Tibial artery (tissue), 4 donors: ENCODE results near the gene TTC34.

Source experiments
- DNase-seq, 2 donors: peaks; one replicate each; pipeline ENCODE4 v3.0.0-alpha.2; 2019
- H3K27ac ChIP-seq, 2 donors: fragments of 200-600 bp; sonication (generic) in 1 of 2; 1 replicate in 1 of 2; 2 replicates in 1 of 2; pipeline ENCODE4 v1.5.1; 2018 to 2019; ENCODE audit warnings: mild to moderate bottlenecking in 1 of 2
- H3K27me3 ChIP-seq, 2 donors: fragments of 200-600 bp; sonication (generic) in 1 of 2; one replicate each; pipeline versions ENCODE4 v1.5.1 to v1.6.0; 2016 to 2019
- H3K36me3 ChIP-seq, 3 donors: fragments of 200-600 bp; sonication (generic) in 2 of 3; one replicate each; pipeline ENCODE4 v1.5.1; 2016 to 2019; ENCODE audit warnings: mild to moderate bottlenecking in 2 of 3
- H3K4me1 ChIP-seq, 4 donors: fragments of 200-600 bp; sonication (generic) in 2 of 4; 1 replicate in 3 of 4; 2 replicates in 1 of 4; pipeline ENCODE4 v1.5.1; 2016 to 2019
- H3K4me3 ChIP-seq, 2 donors: fragments of 200-600 bp; sonication (generic) in 1 of 2; 1 replicate in 1 of 2; 2 replicates in 1 of 2; pipeline ENCODE4 v1.5.1; 2018 to 2019; ENCODE audit warnings: mild to moderate bottlenecking in 2 of 2
- H3K9me3 ChIP-seq, 3 donors: fragments of 200-600 bp; sonication (generic) in 1 of 3; one replicate each; pipeline ENCODE4 v1.5.1; 2016 to 2019
- intact Hi-C: fragments of 100-400 bp; cut with DNase I; formaldehyde crosslinking; loops from one replicate; pipeline ENCODE4 v1.15.0; 2023; ENCODE audit warnings: low total_unique reads
- TF ChIP-seq, protein P1 (sequence below), 2 experiments: fragments of 200-600 bp in 1 of 2; fragments of 450-650 bp in 1 of 2; IDR thresholded peaks; one replicate each; pipeline ENCODE4 v1.5.1; 2017 to 2019; ENCODE audit warnings: antibody characterized with exemption in 2 of 2, mild to moderate bottlenecking in 1 of 2, moderate library complexity in 1 of 2

Gene TTC34

DNA sequence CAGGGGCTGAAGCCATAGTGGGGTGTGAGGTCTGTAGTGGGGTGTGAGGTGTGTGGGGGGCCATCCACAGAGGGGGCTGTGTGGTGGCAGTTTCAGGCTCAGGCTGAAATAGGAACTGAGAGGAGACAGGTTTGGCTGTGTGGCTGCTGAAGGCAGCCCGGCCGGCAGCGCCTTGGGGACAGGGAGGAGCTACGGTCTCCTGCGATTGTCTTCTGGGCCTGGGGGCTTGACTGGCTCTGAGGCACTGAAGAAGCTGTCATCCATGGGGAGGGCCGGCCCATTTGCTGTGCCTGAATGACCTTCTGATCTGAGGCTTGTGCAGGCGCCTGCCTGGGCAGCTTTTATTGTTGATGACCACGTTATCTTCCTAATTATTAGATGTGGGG lies 10.0 kb upstream of the TTC34 start:
- no peaks in the 10 kb centered on the region for H3K4me1 ChIP-seq
- TF ChIP-seq, protein P1, sequence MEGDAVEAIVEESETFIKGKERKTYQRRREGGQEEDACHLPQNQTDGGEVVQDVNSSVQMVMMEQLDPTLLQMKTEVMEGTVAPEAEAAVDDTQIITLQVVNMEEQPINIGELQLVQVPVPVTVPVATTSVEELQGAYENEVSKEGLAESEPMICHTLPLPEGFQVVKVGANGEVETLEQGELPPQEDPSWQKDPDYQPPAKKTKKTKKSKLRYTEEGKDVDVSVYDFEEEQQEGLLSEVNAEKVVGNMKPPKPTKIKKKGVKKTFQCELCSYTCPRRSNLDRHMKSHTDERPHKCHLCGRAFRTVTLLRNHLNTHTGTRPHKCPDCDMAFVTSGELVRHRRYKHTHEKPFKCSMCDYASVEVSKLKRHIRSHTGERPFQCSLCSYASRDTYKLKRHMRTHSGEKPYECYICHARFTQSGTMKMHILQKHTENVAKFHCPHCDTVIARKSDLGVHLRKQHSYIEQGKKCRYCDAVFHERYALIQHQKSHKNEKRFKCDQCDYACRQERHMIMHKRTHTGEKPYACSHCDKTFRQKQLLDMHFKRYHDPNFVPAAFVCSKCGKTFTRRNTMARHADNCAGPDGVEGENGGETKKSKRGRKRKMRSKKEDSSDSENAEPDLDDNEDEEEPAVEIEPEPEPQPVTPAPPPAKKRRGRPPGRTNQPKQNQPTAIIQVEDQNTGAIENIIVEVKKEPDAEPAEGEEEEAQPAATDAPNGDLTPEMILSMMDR (IDR thresholded peaks at IDR 0.05) = no peak
- peaks cover 0 to 77% of the 10 kb centered on the region in 2 donors for H3K27me3 ChIP-seq
- H3K4me3 ChIP-seq = no peak overlapping the region
- no peaks in the 10 kb centered on the region for H3K36me3 ChIP-seq
- intact Hi-C loops = no loop called here
- peaks cover 0 to 20% (median 19%) of the 10 kb centered on the region in 3 donors for H3K9me3 ChIP-seq
- no peak overlapping the region for H3K27ac ChIP-seq
- DNase-seq = no peak

DNA sequence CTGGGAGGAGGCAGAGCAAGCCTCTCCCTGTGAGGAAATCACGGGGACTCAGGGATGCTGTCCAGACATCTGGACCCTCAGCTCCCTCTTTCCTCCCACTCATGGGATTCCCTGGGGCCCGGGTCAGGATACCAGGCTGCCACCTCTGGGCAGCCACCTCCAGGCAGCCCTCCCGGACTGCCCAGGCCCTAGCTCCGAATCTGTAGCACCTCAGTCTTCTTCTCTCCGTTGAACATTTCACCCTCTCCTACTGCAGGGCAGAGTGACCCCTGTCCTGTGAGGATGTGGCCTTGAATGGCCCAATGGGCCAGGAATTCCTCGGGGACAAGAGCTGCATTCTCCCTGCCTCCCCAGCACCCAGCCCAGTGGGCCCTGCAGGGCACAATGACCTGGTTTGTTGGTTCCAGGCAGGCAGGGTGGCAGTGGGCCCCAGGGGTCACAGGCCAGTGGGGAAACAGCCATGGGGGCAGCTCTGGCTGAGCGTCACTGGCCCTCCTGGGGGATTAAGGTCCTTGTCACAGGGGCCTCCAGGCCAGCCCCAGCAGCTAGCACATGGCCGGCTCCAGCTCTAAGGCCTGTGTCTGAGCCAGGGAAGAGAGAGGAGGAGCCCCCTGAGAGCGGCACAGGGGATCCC lies 9.5 kb upstream of the TTC34 start:
- Histone ChIP-seq H3K36me3 (no peaks in the 10 kb centered on the region), H3K4me1 (no peaks in the 10 kb centered on the region), H3K4me3 (no peak overlapping the region), H3K27me3 (peaks cover 0 to 82% of the 10 kb centered on the region in 2 donors), H3K9me3 (peaks cover 0 to 20% (median 19%) of the 10 kb centered on the region in 3 donors), H3K27ac (no peak overlapping the region)
- TF ChIP-seq, protein P1 (IDR thresholded peaks at IDR 0.05) = no peak
- intact Hi-C loops = no loop called here
- no peak for DNase-seq

DNA sequence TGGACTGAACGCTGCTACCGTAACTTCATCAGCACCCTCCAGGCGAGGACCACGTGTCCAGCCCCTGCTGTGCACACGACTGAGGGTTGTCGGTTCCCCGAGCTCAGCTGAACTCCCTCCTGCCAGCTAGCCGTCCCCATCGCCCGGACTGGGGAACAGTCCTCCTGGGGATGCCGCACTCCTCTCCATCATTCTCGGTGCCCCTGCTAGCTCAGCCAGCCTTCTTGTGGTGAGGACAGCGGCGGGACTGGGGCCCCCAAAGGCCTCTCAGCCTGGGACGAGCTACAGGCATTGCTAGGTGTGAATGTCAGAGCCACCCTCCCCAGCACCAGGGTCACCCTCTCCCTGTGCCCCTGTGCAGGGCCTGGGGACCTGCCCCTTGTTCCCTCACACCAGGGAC lies 8.8 kb upstream of the TTC34 start:
- TF ChIP-seq, protein P1 (IDR thresholded peaks at IDR 0.05) = no peak
- Histone ChIP-seq H3K4me1 (no peaks in the 10 kb centered on the region), H3K27ac (no peak overlapping the region), H3K36me3 (no peaks in the 10 kb centered on the region), H3K27me3 (peaks cover 0 to 84% of the 10 kb centered on the region in 2 donors), H3K4me3 (no peak overlapping the region), H3K9me3 (peaks cover 0 to 20% (median 19%) of the 10 kb centered on the region in 3 donors)
- intact Hi-C loops = no loop called here
- no peak for DNase-seq

DNA sequence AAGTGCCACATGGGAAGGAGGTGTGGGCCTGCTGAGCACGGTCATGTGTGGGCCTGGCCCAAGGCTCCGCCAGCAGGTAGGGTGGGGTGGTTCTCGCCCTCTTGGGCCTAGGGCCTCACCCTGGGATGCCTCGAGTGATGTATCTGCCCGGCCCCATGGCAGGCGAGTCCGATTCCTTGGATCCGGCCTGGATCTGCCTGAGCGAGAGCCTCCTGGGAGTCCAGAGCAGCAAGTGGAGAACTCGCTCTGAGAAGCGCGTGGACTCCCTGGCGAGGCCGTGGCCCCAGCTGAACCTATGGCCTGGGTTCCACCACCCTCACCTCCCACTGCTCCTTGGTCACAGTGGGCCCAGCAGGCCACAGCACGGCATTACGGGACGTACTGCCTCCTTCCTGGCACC lies 8.2 kb upstream of the TTC34 start:
- DNase-seq = no peak
- intact Hi-C loops = no loop called here
- no peaks in the 10 kb centered on the region for H3K4me1 ChIP-seq
- H3K9me3 ChIP-seq = peaks cover 0 to 20% (median 19%) of the 10 kb centered on the region in 3 donors
- H3K36me3 ChIP-seq = no peaks in the 10 kb centered on the region
- no peak overlapping the region for H3K4me3 ChIP-seq
- no peak overlapping the region for H3K27ac ChIP-seq
- peaks cover 0 to 86% of the 10 kb centered on the region in 2 donors for H3K27me3 ChIP-seq
- TF ChIP-seq, protein P1 (IDR thresholded peaks at IDR 0.05) = no peak

DNA sequence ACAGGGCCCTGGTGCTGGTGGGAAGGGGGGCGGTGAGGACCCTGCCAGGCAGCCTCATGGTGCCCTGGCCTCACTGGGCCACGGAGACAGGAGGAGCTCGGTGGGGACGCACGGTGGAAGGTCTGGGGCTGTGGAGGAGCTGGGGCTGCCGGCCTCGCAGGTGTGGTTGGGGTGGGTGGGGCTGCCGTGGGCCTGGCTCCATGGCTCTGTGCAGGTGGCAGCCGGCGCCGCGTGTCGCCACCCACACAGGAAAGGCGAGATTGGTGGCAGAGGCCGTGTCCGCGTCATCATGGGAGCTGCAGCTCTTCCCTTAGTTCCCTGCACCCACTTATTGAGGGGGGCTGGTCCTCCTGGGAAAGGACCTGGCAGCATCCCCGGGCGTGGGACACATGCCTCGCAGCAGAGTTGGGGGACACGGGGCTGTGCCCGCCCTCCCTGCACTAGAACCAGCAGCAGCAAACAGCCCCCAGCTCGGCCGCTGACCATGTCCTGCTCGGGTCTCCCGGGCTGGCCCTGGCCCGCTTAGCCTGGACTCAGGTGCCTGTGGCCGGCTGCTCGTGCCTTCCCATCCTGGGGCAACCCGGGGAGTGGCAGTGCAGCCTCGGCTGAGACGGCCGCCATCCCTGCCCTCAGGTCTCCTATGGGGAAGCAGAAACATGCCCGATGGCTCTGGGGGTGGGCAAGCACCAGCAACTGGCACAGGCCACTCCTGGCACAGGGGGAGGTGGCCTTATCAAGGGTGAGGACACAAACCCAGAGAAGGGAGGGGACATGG lies 7.5 kb upstream of the TTC34 start:
- no peak overlapping the region for H3K4me3 ChIP-seq
- H3K4me1 ChIP-seq = no peaks in the 10 kb centered on the region
- peaks cover 0 to 20% (median 19%) of the 10 kb centered on the region in 3 donors for H3K9me3 ChIP-seq
- H3K27ac ChIP-seq = no peak overlapping the region
- intact Hi-C loops = no loop called here
- no peaks in the 10 kb centered on the region for H3K36me3 ChIP-seq
- no peak for DNase-seq
- H3K27me3 ChIP-seq = peaks cover 0 to 87% of the 10 kb centered on the region in 2 donors
- TF ChIP-seq, protein P1 (IDR thresholded peaks at IDR 0.05) = no peak
